ELF-1 (cell line): ENCODE data around the gene SLC2A9.
"Not testable (repeated sequence)": the region's sequence is repeated elsewhere in the genome, so short reads cannot be mapped to it uniquely, and the experiment has no call there.

Source experiments
- DNase-seq: peaks from one replicate; pipeline ENCODE4 v3.0.0-alpha.2; 2016; ENCODE audit warnings: low read depth, low spot score

The SLC2A9 gene

GRCh38 chr4:9826551-9826950 is 194.7 kb downstream of the SLC2A9 start:
- no peak for DNase-seq

- DNase-seq: no peak
These were observed 196.2 kb downstream of the SLC2A9 start for GRCh38 chr4:9825049-9825448.

GRCh38 chr4:9820343-9820742 is 201.0 kb downstream of the SLC2A9 start:
- no peak for DNase-seq

- DNase-seq: no peak
These were observed 205.0 kb downstream of the SLC2A9 start for GRCh38 chr4:9816285-9816684.

- DNase-seq: no peak
These were observed 208.6 kb downstream of the SLC2A9 start for GRCh38 chr4:9812501-9813340.

- no peak for DNase-seq
These were observed 209.5 kb downstream of the SLC2A9 start for GRCh38 chr4:9811806-9812205.

- peak; percentile 20 for DNase-seq
These were observed 213.2 kb downstream of the SLC2A9 start for GRCh38 chr4:9808077-9808476.

GRCh38 chr4:9804918-9805317 is 216.4 kb downstream of the SLC2A9 start:
- no peak for DNase-seq

- DNase-seq: no peak
These were observed 220.4 kb downstream of the SLC2A9 start for GRCh38 chr4:9800848-9801247.

GRCh38 chr4:9796641-9797040 is 224.7 kb downstream of the SLC2A9 start:
- DNase-seq: not testable (repeated sequence)

- DNase-seq: no peak
These were observed 228.9 kb downstream of the SLC2A9 start for GRCh38 chr4:9792381-9792780.

- not testable (repeated sequence) for DNase-seq
These were observed 235.4 kb downstream of the SLC2A9 start for GRCh38 chr4:9785891-9786290.

GRCh38 chr4:9782136-9782436 is 239.2 kb downstream of the SLC2A9 start:
- no peak for DNase-seq

- peak; percentile 44 for DNase-seq
These were observed 239.8 kb downstream of the SLC2A9 start, which contains the start of gene DRD5 for GRCh38 chr4:9781343-9782135. Gene DRD5 (plus strand): TSS chr4:9781634. CDS start chr4:9782030, 396 bp downstream.
